ENCODE results near the gene NFKBIE.

Gene NFKBIE

GRCh38 chr6:44225579-44226325, 39.6 kb downstream of the NFKBIE start:
- DNase-seq, result no peak

DNA sequence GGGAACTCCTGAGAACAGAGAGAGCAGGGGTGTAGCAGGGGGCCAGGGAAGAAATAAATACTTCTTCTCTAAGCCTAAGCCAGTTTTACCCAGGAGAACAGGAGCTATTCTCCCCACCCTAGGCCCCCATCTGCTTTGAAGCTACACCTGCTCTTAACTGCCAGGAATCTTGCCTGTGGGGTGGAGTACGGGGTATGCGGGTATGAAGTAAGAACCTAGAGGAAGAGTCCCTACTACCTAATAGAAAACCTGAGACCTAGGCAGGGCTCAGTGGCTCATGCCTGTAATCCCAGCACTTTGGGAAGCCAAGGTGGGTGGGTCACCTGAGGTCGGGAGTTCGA, 40.4 kb downstream of the NFKBIE start:
- DNase-seq, result no peak

- DNase-seq, result no peak
Measured at GRCh38 chr6:44224029-44224964, 41.1 kb downstream of the NFKBIE start.

- DNase-seq, result peak; percentile 59 to 84 (median 68)
Measured at GRCh38 chr6:44223319-44224028, 41.9 kb downstream of the NFKBIE start, which contains the start of gene SLC29A1. TSS of gene SLC29A1 (plus strand) at chr6:44223595. CDS start at chr6:44227314, 3,719 bp downstream.

GRCh38 chr6:44222486-44223318, 42.6 kb downstream of the NFKBIE start:
- DNase-seq, result no peak

DNA sequence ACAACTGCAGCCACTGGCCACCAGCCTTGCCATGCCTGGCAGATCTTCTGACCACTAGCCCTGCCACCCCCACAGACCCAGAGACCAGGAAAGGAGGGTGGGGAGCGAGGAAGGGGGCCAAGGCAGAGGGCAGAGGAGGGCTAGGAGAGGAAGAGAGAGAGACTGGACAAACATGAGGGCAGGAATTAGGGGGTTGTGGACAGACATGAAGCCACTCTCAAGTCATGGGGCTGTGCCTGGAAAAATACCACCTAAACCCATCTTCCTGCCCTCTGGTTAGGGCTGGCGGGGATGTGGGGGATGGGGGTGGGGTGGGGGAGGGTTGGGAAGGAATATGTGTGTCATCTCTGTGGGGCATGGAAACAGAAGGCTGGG, 43.4 kb downstream of the NFKBIE start:
- no peak for DNase-seq

DNA sequence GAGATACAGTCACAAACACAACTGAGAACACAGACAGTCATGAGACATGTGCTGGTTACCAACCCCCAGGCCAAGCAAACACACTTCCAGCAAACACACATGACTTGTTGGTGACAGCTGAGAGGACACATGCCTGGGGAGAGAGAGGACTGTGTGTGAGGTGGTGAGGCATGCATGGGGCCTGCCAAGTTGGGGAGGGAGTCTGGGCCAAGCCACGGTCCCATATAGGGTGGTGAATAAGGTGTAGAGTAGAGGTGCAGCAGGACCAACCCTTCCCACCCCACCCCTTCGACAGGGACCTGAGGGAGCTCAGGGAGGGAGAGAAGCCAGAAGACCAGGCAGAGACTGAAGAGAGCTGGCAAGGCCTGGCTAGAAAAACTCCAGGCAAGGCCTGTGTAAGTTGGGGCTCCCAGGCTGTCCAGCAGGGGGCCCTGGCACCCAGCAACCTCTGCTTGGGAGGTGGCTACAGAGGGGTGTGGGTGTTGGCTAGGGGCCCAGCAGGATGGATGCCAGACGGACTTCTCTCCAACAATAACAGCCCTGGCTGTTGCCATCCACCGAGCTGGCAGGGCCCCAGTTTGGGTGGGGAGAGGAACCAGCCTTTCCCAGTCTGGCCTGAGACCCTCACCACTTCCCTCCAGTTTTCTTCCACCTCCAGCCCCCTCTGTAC, 43.9 kb downstream of the NFKBIE start:
- DNase-seq, result peak; percentile 80 to 89 (median 84)

- DNase-seq, result no peak
Measured at GRCh38 chr6:44220913-44221290, 44.4 kb downstream of the NFKBIE start.

- DNase-seq, result no peak
Measured at GRCh38 chr6:44219815-44220784, 45.3 kb downstream of the NFKBIE start.

GRCh38 chr6:44219053-44219814, 46.1 kb downstream of the NFKBIE start:
- peak; percentile 59 to 83 (median 72) for DNase-seq

DNA sequence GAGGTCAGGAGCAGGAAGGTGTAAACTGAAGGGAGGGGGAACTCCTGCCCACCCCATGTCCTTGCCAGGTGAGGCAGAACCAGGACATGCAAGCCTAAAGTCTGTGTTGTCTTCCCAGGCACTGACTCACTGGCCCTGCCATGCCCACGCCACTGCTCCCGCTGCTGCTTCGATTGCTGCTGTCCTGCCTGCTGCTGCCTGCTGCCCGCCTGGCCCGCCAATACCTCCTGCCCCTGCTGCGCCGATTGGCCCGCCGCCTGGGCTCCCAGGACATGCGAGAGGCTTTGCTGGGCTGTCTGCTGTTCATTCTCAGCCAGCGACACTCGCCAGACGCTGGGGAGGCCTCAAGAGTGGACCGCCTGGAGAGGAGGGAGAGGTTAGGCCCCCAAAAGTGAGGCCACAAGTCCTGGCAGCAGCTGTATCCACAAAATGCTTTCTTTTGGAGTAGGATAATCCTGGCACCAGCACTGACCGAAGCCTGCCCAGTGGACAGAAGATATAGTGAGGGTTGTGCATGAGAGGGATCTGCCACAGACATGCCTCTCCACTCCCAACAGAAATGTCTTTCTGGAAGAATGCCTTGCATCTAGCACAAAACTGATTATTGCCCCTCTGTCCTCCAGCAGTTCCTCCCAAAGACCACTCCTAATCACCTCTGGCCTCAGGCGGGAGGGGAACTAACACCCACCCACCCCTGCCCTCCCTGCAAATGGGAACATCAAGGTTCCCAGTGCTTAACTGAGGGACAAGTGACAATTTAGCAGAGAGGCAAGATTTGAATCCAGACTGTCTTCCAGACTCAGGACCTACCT, 47.8 kb downstream of the NFKBIE start:
- DNase-seq, result no peak

DNA sequence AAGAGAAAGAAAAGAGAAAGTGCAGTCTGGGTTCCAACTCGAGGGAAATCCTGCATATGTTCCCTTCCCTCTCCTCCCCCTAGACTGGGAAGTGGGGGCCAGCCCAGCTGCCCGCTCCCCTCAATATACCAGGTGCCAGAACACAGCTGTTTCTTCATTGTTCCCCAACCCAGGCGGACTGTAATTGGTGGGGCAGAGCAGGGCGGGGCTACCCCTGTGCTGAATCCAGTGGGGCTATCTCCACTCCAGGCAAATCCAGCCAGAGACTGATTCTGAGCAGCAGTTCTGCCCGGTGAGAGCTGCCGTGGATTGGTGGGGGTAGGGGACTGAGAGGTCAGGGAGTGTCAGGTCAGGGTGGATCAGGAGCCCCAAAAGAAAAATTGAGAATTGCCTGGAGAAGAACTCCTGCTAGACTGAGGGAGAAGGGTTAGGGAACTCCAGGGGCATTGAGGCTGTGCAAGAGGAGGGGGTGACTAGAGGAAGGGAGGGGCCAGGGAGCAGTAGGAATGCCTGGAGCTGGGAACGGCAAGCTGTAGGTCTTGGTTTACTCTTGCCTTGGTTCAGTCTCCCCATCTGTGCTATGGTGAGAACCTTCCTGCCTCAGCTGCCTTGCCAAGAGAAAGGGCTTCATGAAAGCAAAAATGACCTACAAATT, 48.5 kb downstream of the NFKBIE start, which contains the start of gene MYMX:
MYMX (plus strand) TSS at position 250 of the 655 bp plus-strand sequence. CDS start 546 bp downstream, outside the sequence.
- DNase-seq, result no peak

DNA sequence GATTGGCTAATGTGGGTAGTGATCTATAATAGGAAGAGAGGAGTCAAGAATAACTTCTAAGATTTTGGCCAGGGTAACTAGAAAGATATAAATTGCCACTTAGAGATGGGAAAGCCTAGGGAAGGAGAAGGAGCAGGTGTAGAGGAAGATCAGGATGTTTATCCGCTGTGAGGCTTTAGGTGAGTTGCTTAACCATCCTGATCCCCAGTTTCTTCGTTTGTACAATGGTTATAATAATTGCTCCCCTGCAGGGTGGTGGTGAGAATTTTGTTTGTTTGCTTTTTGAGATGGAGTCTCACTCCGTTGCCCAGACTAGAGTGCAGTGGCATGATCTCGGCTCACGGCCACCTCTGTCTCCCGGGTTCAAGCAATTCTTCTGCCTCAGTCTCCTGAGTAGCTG, 51.0 kb downstream of the NFKBIE start:
- no peak for DNase-seq

GRCh38 chr6:44211284-44211683, 54.1 kb downstream of the NFKBIE start:
- DNase-seq, result peak in 2 of 4 experiments; percentile 51 to 53

All from suppressor macrophage (primary cell).